RWPE2 (cell line): Measurements from ENCODE around the gene RER1.

Source experiments
- ATAC-seq: fragments of 200-7000 bp; cut with Tn5 transposase; 3 replicates; pipeline ENCODE4 v1.9.1; 2021; ENCODE audit warnings: low read depth
- DNase-seq: peaks from one replicate; pipeline ENCODE4 v3.0.0-alpha.2; 2020; ENCODE audit warnings: low spot score
- H3K27ac ChIP-seq: fragments of 450-650 bp; 2 replicates; pipeline ENCODE4 v1.5.1; 2017; ENCODE audit warnings: mild to moderate bottlenecking; ENCODE audit not compliant: poor library complexity, severe bottlenecking
- H3K27me3 ChIP-seq: fragments of 250-450 bp; sonication (Bioruptor Pico); 2 replicates; pipeline ENCODE4 v1.5.1; 2021; ENCODE audit warnings: mild to moderate bottlenecking, moderate library complexity; ENCODE audit not compliant: insufficient read depth, poor library complexity, severe bottlenecking
- H3K36me3 ChIP-seq: fragments of 250-450 bp; sonication (Bioruptor Pico); 2 replicates; pipeline ENCODE4 v1.5.1; 2020; ENCODE audit warnings: low read depth, mild to moderate bottlenecking, moderate library complexity
- H3K4me1 ChIP-seq: fragments of 250-450 bp; sonication (Bioruptor Pico); 2 replicates; pipeline ENCODE4 v1.5.1; 2021; ENCODE audit warnings: mild to moderate bottlenecking, moderate library complexity; ENCODE audit not compliant: insufficient read depth, poor library complexity, severe bottlenecking
- H3K4me3 ChIP-seq: fragments of 250-450 bp; sonication (Bioruptor Pico); 2 replicates; pipeline ENCODE4 v1.5.1; 2021; ENCODE audit warnings: mild to moderate bottlenecking, moderate library complexity; ENCODE audit not compliant: severe bottlenecking
- H3K9me3 ChIP-seq: fragments of 250-450 bp; sonication (Bioruptor Pico); 2 replicates; pipeline ENCODE4 v1.5.1; 2021; ENCODE audit warnings: mild to moderate bottlenecking, moderate library complexity; ENCODE audit not compliant: severe bottlenecking
- CTCF ChIP-seq: fragments of 450-650 bp; IDR thresholded peaks from one replicate; pipeline ENCODE4 v1.5.1; 2017; ENCODE audit warnings: mild to moderate bottlenecking, moderate library complexity; ENCODE audit not compliant: poor library complexity, severe bottlenecking

RER1 gene

GRCh38 chr1:2449636-2450454 lies 58.2 kb downstream of the RER1 start:
- ATAC-seq (peak; percentile 19; the same call in 2 of the 3 replicates), DNase-seq (no peak)
- Histone ChIP-seq H3K9me3 (no peaks in the 10 kb centered on the region), H3K4me1 (peaks cover 37% of the 10 kb centered on the region), H3K27ac (peak overlapping the region; percentile 75), H3K27me3 (no peaks in the 10 kb centered on the region), H3K36me3 (no peaks in the 10 kb centered on the region), H3K4me3 (no peak overlapping the region)
- TF ChIP-seq CTCF: no peak

GRCh38 chr1:2451741-2452140 lies 60.1 kb downstream of the RER1 start:
- H3K9me3 ChIP-seq: no peaks in the 10 kb centered on the region
- DNase-seq (peak; percentile 94), ATAC-seq (peak; percentile 87)
- no peaks in the 10 kb centered on the region for H3K27me3 ChIP-seq
- no peaks in the 10 kb centered on the region for H3K36me3 ChIP-seq
- H3K27ac ChIP-seq: peak overlapping the region; percentile 99
- no peak for TF ChIP-seq CTCF
- H3K4me1 ChIP-seq: peaks cover 37% of the 10 kb centered on the region
- no peak overlapping the region for H3K4me3 ChIP-seq

- ATAC-seq: peak; percentile 6; the same call in 2 of the 3 replicates
- no peak for TF ChIP-seq CTCF
- no peak for DNase-seq
- no peaks in the 10 kb centered on the region for H3K9me3 ChIP-seq
- peaks cover 37% of the 10 kb centered on the region for H3K4me1 ChIP-seq
- H3K27ac ChIP-seq: peak overlapping the region; percentile 99
- no peaks in the 10 kb centered on the region for H3K36me3 ChIP-seq
- no peak overlapping the region for H3K4me3 ChIP-seq
- no peaks in the 10 kb centered on the region for H3K27me3 ChIP-seq
Measured at GRCh38 chr1:2452201-2452931, 60.7 kb downstream of the RER1 start.

GRCh38 chr1:2452932-2453315 lies 61.3 kb downstream of the RER1 start:
- H3K9me3 ChIP-seq: no peaks in the 10 kb centered on the region
- no peaks in the 10 kb centered on the region for H3K27me3 ChIP-seq
- H3K4me1 ChIP-seq: peaks cover 37% of the 10 kb centered on the region
- peak overlapping the region; percentile 99 for H3K27ac ChIP-seq
- no peak for TF ChIP-seq CTCF
- no peak overlapping the region for H3K4me3 ChIP-seq
- H3K36me3 ChIP-seq: no peaks in the 10 kb centered on the region
- DNase-seq (no peak), ATAC-seq (no peak)
